AG04450 (cell line): ENCODE data around the gene TNFSF9. TPM values are rescaled to one million over a fixed set of nuclear protein-coding genes. Genes with fewer than 3 reads are reported as not detected.
"Not testable (repeated sequence)": the region's sequence is repeated elsewhere in the genome, so short reads cannot be mapped to it uniquely, and the experiment has no call there.

Experiments used
- CTCF ChIA-PET: fragments of 300-600, 350-600 bp; formaldehyde crosslinking; extraction: SDS; loops from one replicate; lab custom pipeline; 2022; ENCODE audit warnings: antibody characterized with exemption, inconsistent platforms; lab: Charles Lee
- POLR2A ChIA-PET: fragments of 350-600 bp; formaldehyde crosslinking; extraction: SDS; loops from one replicate; lab custom pipeline; 2021; ENCODE audit warnings: antibody characterized with exemption, inconsistent platforms; lab: Yijun Ruan, JAX
- DNase-seq: peaks from one replicate; pipeline ENCODE4 v3.0.0-alpha.2; 2011; ENCODE audit warnings: low read depth, low spot score
- H3K27ac ChIP-seq: one replicate; pipeline ENCODE4 v1.5.1; 2012; ENCODE audit warnings: low read depth, low read length, control low read depth
- H3K27me3 ChIP-seq: one replicate; pipeline ENCODE4 v1.6.0; 2012; ENCODE audit warnings: low read length; ENCODE audit not compliant: control insufficient read depth, insufficient read depth
- H3K4me3 ChIP-seq: 2 replicates; pipeline ENCODE4 v1.5.1; 2011; ENCODE audit warnings: mild to moderate bottlenecking, low read depth, low read length, control low read depth
- H3K9me3 ChIP-seq: 2 replicates; pipeline ENCODE4 v1.5.1; 2012; ENCODE audit warnings: low read length; ENCODE audit not compliant: control insufficient read depth, insufficient read depth
- polyA plus RNA-seq: library from polyadenylated mRNA; depleted of rRNA; stranded (reverse); fragments of >200 nt; gene quantifications from 2 replicates; pipeline ENCODE4 v1.2.3, GENCODE V29; 2011; rRNA removed
- small RNA-seq: library from RNA; depleted of rRNA; stranded (forward); fragments of <200 nt; gene quantifications from one replicate; pipeline ENCODE3, GENCODE V24; 2012; ENCODE audit warnings: low read depth; ENCODE audit not compliant: insufficient read length
- TF ChIP-seq, protein P1 (sequence below): IDR thresholded peaks from 2 replicates; pipeline ENCODE4 v1.5.1; 2011; ENCODE audit warnings: low read depth, low read length, control low read depth, inconsistent platforms

Gene TNFSF9
- polyA plus RNA-seq, 1 experiment, result 0.14 TPM

DNA sequence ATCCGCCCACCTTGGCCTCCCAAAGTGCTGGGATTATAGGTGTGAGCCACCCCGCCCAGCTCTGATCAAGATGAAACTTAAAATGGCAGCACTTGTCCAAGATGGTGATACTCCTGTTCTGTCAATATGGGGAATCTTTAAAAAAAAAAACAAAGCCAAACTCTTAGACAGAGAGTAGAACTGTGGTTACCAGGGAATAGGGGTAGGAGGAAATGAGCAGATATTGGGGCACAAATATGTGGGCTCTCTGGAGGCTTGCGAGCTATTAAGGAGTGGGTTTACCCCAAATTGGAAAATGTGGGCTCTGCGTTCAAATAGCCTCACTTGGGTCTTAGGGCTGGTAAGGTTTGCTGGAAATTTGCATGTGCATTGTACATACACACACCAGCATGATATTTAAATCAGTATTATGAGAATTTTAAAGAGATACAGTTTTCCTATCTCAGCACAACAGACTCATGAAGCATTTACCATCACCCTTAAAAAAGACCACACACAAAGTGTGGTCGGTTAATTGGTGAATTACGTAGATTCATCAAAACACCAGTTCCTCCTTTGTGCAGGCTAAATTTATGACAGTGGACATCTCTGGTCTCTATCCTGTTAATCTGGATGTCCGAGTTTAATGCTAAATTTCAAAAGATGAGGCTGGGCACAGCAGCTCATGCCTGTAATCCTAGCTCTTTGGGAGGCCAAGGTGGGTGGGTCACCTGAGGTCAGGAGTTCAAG is 48.8 kb downstream of the TNFSF9 start:
- CTCF ChIA-PET, result interaction anchor here (0.6 kb wide), 1 partner anchor 264 kb away, joined by 3 read pairs; no protein-coding TSS in a partner anchor
- TF ChIP-seq, protein P1, sequence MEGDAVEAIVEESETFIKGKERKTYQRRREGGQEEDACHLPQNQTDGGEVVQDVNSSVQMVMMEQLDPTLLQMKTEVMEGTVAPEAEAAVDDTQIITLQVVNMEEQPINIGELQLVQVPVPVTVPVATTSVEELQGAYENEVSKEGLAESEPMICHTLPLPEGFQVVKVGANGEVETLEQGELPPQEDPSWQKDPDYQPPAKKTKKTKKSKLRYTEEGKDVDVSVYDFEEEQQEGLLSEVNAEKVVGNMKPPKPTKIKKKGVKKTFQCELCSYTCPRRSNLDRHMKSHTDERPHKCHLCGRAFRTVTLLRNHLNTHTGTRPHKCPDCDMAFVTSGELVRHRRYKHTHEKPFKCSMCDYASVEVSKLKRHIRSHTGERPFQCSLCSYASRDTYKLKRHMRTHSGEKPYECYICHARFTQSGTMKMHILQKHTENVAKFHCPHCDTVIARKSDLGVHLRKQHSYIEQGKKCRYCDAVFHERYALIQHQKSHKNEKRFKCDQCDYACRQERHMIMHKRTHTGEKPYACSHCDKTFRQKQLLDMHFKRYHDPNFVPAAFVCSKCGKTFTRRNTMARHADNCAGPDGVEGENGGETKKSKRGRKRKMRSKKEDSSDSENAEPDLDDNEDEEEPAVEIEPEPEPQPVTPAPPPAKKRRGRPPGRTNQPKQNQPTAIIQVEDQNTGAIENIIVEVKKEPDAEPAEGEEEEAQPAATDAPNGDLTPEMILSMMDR, result no peak
- H3K4me3 ChIP-seq, result no peak overlapping the region
- no peak for DNase-seq
- no peaks in the 10 kb centered on the region; the same call in 1 of the 2 replicates for H3K9me3 ChIP-seq
- H3K27ac ChIP-seq, result no peak overlapping the region
- no peaks in the 10 kb centered on the region for H3K27me3 ChIP-seq
- POLR2A ChIA-PET, result interaction anchor here (0.7 kb wide), 1 partner anchor 29 kb away, joined by 11 read pairs; no protein-coding TSS in a partner anchor

DNA sequence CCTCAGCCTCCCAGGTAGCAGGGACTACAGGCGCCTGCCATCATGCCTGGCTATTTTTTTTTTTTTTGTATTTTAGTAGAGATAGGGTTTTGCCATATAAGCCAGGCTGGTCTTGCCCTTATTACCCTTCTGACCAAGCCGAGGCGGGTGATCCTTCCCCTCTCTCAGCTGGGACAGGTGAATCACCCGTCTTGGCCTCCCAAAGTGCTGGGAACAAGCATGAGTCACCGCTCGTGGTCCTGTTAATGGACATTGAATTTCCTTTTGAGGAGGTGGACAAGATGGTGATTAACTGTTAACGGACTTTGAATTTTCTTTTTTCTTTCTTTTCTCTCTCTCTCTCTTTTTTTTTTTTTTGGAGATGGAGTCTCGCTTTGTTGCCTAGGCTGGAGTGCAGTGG is 49.5 kb downstream of the TNFSF9 start:
- H3K27me3 ChIP-seq, result no peaks in the 10 kb centered on the region
- TF ChIP-seq, protein P1, result no peak
- no peak for DNase-seq
- CTCF ChIA-PET, result interaction anchor here (0.7 kb wide), 1 partner anchor 51 kb away, joined by 4 read pairs; no protein-coding TSS in a partner anchor
- POLR2A ChIA-PET, result interaction anchor here (0.7 kb wide), 1 partner anchor 48 kb away, joined by 6 read pairs; no protein-coding TSS in a partner anchor
- no peaks in the 10 kb centered on the region; the same call in 1 of the 2 replicates for H3K9me3 ChIP-seq
- no peak overlapping the region for H3K4me3 ChIP-seq
- no peak overlapping the region for H3K27ac ChIP-seq

DNA sequence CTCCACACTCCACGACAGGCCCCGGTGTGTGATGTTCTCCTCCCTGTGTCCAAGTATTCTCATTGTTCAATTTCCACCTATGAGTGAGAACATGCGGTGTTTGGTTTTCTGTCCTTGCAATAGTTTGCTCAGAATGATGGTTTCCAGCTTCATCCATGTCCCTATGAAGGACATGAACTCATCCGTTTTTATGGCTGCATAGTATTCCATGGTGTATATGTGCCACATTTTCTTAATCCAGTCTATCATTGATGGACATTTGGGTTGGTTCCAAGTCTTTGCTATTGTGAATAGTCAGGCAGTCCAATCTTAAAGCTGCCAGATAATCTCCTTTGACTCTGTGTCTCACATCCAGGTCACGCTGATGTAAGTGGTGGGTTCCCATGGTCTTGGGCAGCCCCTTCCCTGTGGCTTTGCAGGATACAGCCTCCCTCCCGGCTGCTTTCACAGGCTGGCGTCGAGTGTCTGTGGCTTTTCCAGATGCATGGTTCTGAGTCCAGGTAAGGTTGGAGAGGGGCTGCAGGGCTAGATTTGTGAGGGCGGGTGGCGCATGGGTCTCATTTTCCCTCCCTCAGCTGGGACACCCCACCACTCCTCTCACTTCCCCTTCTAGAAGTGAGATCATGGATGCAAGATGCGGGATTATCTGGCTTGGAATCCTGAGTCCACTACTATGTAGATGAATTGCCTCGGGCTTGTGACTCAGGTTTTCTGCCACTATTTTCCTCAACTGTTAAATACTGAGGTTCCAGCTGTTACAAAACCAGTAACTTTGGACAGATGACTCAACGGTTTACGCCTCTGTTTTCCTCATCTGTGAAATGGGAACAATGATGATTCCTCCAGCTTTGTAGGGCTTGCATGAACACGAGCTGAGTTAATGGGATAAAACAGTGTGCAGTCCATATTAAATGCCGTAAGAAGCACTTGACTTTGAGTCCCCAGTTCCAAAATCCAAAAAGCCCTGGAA is 52.0 kb downstream of the TNFSF9 start:
- H3K27me3 ChIP-seq, H3K4me3 ChIP-seq, H3K9me3 ChIP-seq, POLR2A ChIA-PET, DNase-seq, H3K27ac ChIP-seq: not testable (repeated sequence)
- CTCF ChIA-PET, result interaction anchor here (1.1 kb wide), 1 partner anchor 66 kb away, joined by 3 read pairs; no protein-coding TSS in a partner anchor

Small RNA genes within 50 kb of the gene (small RNA-seq; reads per million reads assigned to genes)
- gene AC010503.2 (not detected), gene RF00019 (not detected)

Other genes starting within 250 kb of the TNFSF9 start
- not detected in 2 replicates for gene ACER1, start 197.4 kb upstream of the TNFSF9 start, polyA plus RNA-seq
- gene CLPP, start 169.5 kb upstream of the TNFSF9 start, polyA plus RNA-seq, result 34.5 and 50.9 TPM in 2 replicates
- 11.6 and 16.4 TPM in 2 replicates for gene ALKBH7, start 158.2 kb upstream of the TNFSF9 start, polyA plus RNA-seq
- gene PSPN, start 155.1 kb upstream of the TNFSF9 start, polyA plus RNA-seq, result 0.41 and 0.57 TPM in 2 replicates
- gene GTF2F1, start 137.9 kb upstream of the TNFSF9 start, polyA plus RNA-seq, result 33.7 and 43.7 TPM in 2 replicates
- 57.0 and 66.7 TPM in 2 replicates for gene KHSRP, start 106.2 kb upstream of the TNFSF9 start, polyA plus RNA-seq
- gene SLC25A41, start 97.3 kb upstream of the TNFSF9 start, polyA plus RNA-seq, result not detected in 2 replicates
- gene SLC25A23, start 71.2 kb upstream of the TNFSF9 start, polyA plus RNA-seq, result 8.0 and 13.9 TPM in 2 replicates
- not detected in 2 replicates for gene CRB3, start 66.8 kb upstream of the TNFSF9 start, polyA plus RNA-seq
- gene DENND1C, start 49.2 kb upstream of the TNFSF9 start, polyA plus RNA-seq, result not detected in 2 replicates
- not detected in 2 replicates for gene TUBB4A, start 28.7 kb upstream of the TNFSF9 start, polyA plus RNA-seq
- gene CD70, start 60.1 kb downstream of the TNFSF9 start, polyA plus RNA-seq, result not detected in 2 replicates
- gene TNFSF14, start 139.1 kb downstream of the TNFSF9 start, polyA plus RNA-seq, result not detected in 2 replicates
- gene C3, start 189.6 kb downstream of the TNFSF9 start, polyA plus RNA-seq, result 1.6 and 1.8 TPM in 2 replicates
- gene GPR108, start 206.6 kb downstream of the TNFSF9 start, polyA plus RNA-seq, result 34.5 and 50.8 TPM in 2 replicates
- 27.6 and 29.3 TPM in 2 replicates for gene TRIP10, start 208.7 kb downstream of the TNFSF9 start, polyA plus RNA-seq
- not detected in 2 replicates for gene SH2D3A, start 236.4 kb downstream of the TNFSF9 start, polyA plus RNA-seq
- not detected in 2 replicates for gene VAV1, start 241.7 kb downstream of the TNFSF9 start, polyA plus RNA-seq